ENCODE measurements around the gene PCDHGA1. TPM values are rescaled to one million over a fixed set of nuclear protein-coding genes. Genes with fewer than 3 reads are reported as not detected.

PCDHGA1 gene
- total and polyA plus RNA-seq, 2 of the 4 experiments (the other 2 are of a cell fraction) = 0.90 to 0.92 TPM

GRCh38 chr5:141398608-141399007 lies 68.3 kb downstream of the PCDHGA1 start:
- CTCF ChIA-PET = no interaction called here
- Histone ChIP-seq H2BK15ac (ENCODE audit: low read depth, low read length) (no peak overlapping the region), H3K9ac (ENCODE audit: low read depth, low read length) (no peak overlapping the region), H4K91ac (ENCODE audit: insufficient read depth, low read depth, low read length) (no peak overlapping the region), H3K4me1 (ENCODE audit: control insufficient read depth, insufficient read depth, low read length) (no peaks in the 10 kb centered on the region), H4K8ac (ENCODE audit: low read depth in 2 of 2, low read length in 2 of 2) (no peak overlapping the region), H3K27me3 (ENCODE audit: control insufficient read depth, insufficient read depth, low read length) (no peaks in the 10 kb centered on the region), H3K79me1 (ENCODE audit: low read depth in 1 of 2, low read length in 2 of 2) (peaks cover 7 to 15% of the 10 kb centered on the region in 2 experiments; a peak in 3 of 4 replicates), H2AFZ (replicated peaks; ENCODE audit: low read length, poor library complexity) (no peak overlapping the region), H2BK20ac (ENCODE audit: low read depth, low read length) (no peak overlapping the region), H3K9me1 (ENCODE audit: insufficient read depth, low read length) (no peaks in the 10 kb centered on the region), H4K5ac (ENCODE audit: low read depth, low read length) (no peak overlapping the region; the same call in 1 of the 2 replicates), H3K56ac (ENCODE audit: extremely low read depth, insufficient read depth, low read length) (no peak overlapping the region), H3K4me3 (ENCODE audit: insufficient read depth, low read depth, low read length) (no peak overlapping the region), H2BK5ac (ENCODE audit: low read depth, low read length, poor library complexity, severe bottlenecking) (no peak overlapping the region), H3K36me3 (ENCODE audit: control insufficient read depth, insufficient read depth, low read length) (peaks cover 18% of the 10 kb centered on the region), H3K4me2 (ENCODE audit: low read depth, low read length) (peak overlapping the region; percentile 13; the same call in 1 of the 2 replicates), H3K4ac (ENCODE audit: low read depth, low read length) (no peak overlapping the region), H2AK5ac (ENCODE audit: low read depth, low read length) (no peak overlapping the region), H3K9me3 (ENCODE audit: control insufficient read depth, insufficient read depth, low read length) (peaks cover 49% of the 10 kb centered on the region), H3K18ac (ENCODE audit: low read depth, low read length) (no peak overlapping the region), H3K27ac (ENCODE audit: insufficient read depth, low read length) (no peak overlapping the region), H2BK120ac (ENCODE audit: low read depth, low read length) (no peak overlapping the region), H3K14ac (replicated peaks; ENCODE audit: low read depth, low read length) (no peak overlapping the region), H2AK9ac (replicated peaks; ENCODE audit: low read depth, low read length, poor library complexity) (no peak overlapping the region), H4K20me1 (ENCODE audit: insufficient read depth, low read length) (no peaks in the 10 kb centered on the region), H3K23ac (ENCODE audit: low read depth, low read length) (no peak overlapping the region)
- ATAC-seq (ENCODE audit: low read depth) (no peak), DNase-seq (no peak)
- 42% methylated on average over 4 of the region's 15 CpGs; no CpG with 5 or more reads in 1 of the 2 experiments for WGBS, 2 experiments (ENCODE audit: extremely low coverage in 2 of 2, insufficient read length in 1 of 2)
- dilution Hi-C loops (cut with HindIII; ENCODE audit: low sequenced_read_pairs, unreplicated experiment) (no loop called here), intact Hi-C loops (cut with micrococcal nuclease) (no loop called here), in situ Hi-C loops (cut with MboI; ENCODE audit: low sequenced_read_pairs) (no loop called here)
- BruUV-seq (replicated peaks) = TSS peak; percentile 42
- TF ChIP-seq SMC3 (IDR thresholded peaks at IDR 0.05; ENCODE audit: low read depth, low read length) = no peak
- no peak for TF ChIP-seq CHD1 (IDR thresholded peaks at IDR 0.05; ENCODE audit: low read depth, low read length)
- TF ChIP-seq RCOR1 (IDR thresholded peaks at IDR 0.05; ENCODE audit: insufficient replicate concordance, low read length) = no peak
- POLR2A ChIA-PET (ENCODE audit: unreplicated experiment) = no interaction called here
